GM12874 (cell line): ENCODE data around the gene CEMIP2.

Experiments used
- CTCF ChIP-seq: IDR thresholded peaks from 2 replicates; pipeline ENCODE4 v1.5.1; 2011; ENCODE audit warnings: low read depth, mild to moderate bottlenecking, control low read depth, low read length, moderate library complexity; ENCODE audit not compliant: insufficient read depth

CEMIP2 gene

GRCh38 chr9:71806901-71807307, 38.6 kb upstream of the CEMIP2 start:
- peak; percentile 85 for TF ChIP-seq CTCF

- no peak for TF ChIP-seq CTCF
Measured at GRCh38 chr9:71801826-71802225, 33.5 kb upstream of the CEMIP2 start.

- TF ChIP-seq CTCF: no peak
Measured at GRCh38 chr9:71797266-71797665, 29.0 kb upstream of the CEMIP2 start.

GRCh38 chr9:71796100-71796767, 27.9 kb upstream of the CEMIP2 start:
- no peak for TF ChIP-seq CTCF

- no peak for TF ChIP-seq CTCF
Measured at GRCh38 chr9:71795097-71795813, 26.9 kb upstream of the CEMIP2 start.

- no peak for TF ChIP-seq CTCF
Measured at GRCh38 chr9:71793386-71794105, 25.2 kb upstream of the CEMIP2 start.

- TF ChIP-seq CTCF: no peak
Measured at GRCh38 chr9:71791875-71792274, 23.6 kb upstream of the CEMIP2 start.
